GM18508 (cell line): ENCODE measurements around the gene ADAMTSL1.

ENCODE experiments used
- ATAC-seq: cut with Tn5 transposase; IDR thresholded peaks from one replicate; pipeline ENCODE4 v1.9.1; 2021; ENCODE audit warnings: moderate number of reproducible peaks; ENCODE audit not compliant: insufficient read depth, unreplicated experiment

The ADAMTSL1 gene

DNA sequence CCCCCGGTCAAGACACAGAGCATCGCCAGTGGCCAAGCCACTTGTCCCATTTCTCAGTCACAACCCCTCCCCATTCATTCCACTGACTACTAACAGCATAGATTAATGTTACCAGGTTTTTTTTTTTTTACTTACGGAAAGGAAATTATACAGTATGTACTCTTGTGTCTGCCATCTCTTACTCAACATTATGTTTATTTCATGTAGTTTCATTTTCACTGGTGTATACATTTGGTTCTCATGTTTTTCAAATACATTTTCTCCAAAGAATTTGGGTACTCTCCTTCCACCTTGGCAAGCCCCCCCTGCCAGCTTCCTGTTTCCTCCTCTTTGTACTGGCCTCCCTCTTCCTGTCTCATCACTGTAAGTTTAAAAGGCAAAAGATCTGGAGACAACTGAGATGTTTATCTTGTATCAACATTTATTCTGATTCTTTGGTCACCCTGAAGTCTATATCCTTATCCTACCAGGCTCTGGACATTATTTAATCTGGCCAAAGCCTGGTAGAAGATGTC lies 351.8 kb downstream of the ADAMTSL1 start:
- ATAC-seq: no peak

- ATAC-seq: no peak
Measured at GRCh38 chr9:18826248-18826647, 352.3 kb downstream of the ADAMTSL1 start.

DNA sequence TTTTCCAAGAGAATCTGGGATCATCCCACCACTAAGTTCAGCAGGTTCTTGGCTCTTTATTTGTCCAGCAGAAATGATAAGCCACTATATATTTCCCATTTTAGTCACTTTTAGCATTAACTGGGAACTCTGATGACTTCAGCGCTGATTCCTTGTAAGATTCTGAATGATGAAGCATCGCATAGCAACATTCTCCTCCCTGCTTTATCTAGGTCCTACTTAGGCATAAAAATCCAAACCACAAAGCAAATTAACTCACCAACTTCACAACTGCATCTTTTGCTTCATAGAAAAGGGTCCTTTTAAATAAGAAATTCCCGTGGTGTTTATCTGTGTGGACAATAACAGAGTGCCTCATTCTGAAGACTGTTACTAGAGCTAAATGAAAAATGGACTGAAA lies 355.1 kb downstream of the ADAMTSL1 start:
- no peak for ATAC-seq

GRCh38 chr9:18829873-18830272 lies 355.9 kb downstream of the ADAMTSL1 start:
- ATAC-seq: no peak

GRCh38 chr9:18834740-18835361 lies 360.9 kb downstream of the ADAMTSL1 start:
- ATAC-seq: peak; percentile 78

DNA sequence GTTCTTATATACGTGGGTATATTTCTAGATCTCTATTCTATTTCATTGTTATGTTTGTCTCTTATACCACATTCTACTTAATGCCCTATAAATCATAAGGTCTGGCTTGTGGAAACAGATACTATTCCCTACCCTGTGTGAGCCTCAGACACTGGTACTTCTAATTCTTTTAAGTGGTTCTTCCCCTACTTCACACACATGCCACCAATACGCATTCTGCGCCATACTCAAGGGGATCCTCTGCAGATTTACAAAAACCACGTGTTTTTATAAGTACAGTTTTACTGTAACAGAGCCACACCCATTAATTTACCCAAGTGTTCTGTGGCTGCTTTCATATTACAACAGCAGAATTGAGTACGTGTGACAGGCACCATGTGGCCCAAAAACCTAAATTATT lies 363.4 kb downstream of the ADAMTSL1 start:
- ATAC-seq: no peak

DNA sequence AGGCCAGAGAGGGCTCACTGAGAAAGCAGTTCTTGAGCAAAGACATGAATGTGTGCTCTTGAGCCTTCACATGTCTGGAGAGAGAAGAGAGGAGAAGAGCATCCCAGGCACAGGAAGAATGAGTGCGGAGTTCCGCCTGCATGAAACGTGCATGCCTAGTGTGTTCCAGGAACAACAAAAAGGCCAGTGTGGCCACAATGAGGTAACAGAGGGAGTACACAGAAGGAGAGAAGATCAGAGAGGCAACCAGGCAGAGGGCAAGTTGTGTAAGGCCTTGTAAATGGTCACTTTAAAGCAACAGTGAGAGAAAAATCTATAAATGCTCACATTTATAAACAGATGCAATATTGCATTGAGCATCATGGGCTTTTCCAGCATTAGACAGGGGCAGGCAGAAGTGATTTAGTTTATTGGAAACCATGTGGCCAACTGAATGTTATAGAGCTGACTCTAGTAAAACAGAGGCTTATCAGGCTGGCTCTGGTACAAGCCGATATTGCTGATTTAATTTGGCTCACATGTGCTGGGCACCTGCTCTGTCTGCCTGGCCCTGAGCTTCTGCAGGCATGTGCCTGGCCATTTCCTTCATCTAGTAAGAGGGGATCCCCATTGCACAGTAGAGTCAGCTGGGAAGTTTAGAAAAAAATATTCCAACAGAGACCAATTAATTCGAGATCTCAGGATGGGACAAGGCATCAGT lies 373.8 kb downstream of the ADAMTSL1 start:
- no peak for ATAC-seq

- no peak for ATAC-seq
Measured at GRCh38 chr9:18848657-18849056, 374.7 kb downstream of the ADAMTSL1 start.

DNA sequence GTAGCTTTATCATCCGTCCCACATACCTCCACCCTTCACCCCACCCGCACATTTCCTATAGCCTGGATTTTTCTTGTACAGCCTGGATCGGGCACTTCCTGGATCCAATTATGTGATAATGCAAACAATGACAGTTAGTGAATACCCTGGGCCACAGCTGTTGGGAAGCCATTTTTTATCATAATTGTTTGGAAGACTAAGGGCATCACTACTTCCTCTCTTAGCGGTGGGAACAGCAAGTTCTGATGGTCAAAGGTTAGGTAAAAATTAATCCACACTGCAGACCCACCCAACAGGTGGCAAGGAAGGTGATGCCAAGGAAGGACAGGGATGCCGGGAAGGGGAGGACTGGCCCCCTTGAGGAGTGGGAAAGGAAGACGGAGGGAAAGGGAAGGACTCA lies 375.3 kb downstream of the ADAMTSL1 start:
- no peak for ATAC-seq

DNA sequence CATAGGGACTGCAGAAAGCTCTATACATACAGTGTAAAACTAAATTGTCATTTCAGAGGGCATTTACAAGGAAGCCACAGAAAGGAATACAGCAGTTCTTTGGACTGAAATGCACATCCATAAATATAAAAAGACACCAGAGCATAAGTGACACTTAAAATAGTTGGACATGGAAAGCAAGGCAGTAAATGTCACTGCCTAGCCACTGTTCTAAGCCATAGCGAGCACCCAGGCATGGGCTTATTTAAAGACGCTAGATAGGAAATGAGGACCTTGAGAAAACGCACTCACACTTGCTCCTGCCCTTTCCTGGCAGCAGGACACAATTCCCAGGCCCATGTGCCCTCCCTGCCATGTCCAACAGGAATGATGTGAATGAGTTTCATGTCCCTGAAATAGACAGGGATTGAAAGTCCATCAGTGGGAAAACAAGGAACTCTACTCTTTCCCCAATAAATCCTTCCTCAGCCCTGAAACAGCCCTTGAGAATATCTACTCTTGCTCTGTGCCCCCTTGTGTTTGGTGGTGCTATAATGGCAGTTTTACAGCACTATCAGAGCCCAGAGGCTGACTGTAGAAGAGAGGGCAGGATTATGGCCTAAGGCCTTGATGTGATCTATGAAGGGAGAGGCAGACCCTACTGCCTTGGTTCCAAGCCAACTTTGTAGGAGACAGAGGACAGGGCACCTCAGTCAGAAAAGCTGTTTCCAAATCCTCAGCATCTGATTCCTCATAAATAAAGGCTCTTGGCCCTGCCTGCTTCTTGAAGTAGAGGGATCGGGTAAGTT lies 376.1 kb downstream of the ADAMTSL1 start:
- ATAC-seq: no peak

DNA sequence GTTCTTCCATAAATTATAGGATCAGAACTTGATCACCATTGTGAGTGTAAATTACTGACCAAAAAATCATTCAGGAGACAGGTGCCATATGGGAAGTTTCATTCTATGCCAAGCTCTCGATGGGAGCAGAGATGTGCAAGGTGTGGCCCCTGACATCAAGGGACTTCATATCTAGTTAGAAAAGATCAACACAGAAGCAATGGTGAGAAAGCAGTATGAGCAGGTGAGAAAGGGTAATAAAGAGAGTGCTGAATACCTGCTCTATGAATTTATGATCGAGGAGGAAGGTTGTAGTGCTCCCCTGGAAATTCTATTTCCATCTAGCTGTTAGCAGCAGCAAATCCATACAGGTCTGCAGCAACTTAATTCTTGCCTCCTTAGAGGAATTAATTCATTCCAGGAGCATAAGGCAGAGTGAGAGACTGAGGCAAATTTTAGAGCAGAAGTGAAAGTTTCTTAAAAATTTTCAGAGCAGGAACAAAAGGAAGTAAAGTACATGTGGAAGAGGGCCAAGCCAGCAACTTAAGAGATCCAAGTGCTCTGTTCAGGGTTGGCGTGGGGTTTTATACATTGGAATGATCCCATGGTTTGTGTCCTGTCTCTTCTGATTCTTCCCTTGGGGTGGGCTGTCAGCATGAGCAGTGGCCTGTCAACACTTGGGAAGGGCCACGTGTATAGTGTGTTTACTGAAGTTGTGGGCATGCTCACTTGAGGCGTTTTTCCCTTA lies 377.3 kb downstream of the ADAMTSL1 start:
- no peak for ATAC-seq

GRCh38 chr9:18855656-18856055 lies 381.7 kb downstream of the ADAMTSL1 start:
- no peak for ATAC-seq

DNA sequence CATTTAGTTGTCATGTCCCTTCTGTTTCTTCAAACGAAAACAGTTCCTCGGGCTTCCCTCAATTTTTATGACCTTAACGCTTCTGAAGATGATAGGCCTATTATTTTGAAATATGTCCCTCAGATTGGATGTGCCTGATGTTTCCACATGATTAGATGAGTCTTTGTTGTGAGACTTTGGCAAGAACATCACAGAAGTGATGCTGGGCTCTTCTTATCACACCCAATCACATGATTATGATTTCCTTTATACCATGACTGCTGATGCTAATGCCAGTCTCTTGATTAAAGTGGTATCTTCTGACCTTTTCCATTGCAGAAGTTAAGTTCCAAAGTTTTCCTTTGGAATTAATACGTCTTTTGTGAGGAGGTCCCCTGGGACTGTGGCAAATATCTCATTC lies 383.4 kb downstream of the ADAMTSL1 start:
- ATAC-seq: no peak

GRCh38 chr9:18857769-18858168 lies 383.8 kb downstream of the ADAMTSL1 start:
- ATAC-seq: no peak

DNA sequence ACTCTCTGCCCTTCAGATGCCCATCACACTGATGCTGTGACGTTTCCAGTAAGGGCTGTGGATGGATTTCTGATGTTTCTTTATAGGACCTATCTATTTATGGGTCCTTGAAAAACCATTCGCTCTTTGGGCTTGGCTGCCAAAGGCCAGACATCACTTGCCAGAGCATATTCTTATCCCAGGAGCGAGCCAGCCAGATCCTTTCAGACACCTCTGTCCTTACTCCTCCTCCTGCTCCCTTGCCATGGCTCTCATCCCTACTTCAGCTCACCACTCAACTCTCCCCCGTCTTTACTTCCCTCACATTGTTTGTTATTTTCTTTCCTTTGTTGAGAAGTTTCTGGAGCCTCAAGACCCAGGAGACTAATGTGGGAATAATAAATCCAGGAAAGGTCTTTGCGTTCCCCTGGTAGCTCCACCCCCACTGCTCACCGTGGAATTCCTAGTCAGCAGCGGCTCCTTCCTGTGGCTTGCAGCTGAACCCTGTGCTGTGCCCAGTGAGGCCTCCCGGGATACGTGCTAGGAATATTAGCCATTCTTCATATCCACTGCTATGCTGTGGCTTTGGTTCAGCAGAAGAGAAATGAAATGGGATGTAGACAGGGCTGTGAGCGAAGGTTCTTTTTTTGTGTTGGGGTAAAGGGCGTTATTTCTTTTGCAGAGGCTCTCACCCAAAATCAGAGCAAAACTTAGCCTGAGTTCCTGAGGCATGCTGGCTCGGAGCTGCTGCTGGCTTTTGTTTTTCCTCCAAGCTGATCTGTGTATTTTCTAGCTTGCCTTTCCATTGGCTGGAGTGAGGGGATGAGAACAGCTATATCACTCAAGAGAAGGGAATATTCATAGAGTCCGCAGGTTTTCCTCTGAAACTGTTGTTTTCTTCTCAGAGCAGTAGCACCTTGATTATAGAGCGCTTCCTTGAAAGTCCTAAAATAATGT lies 387.9 kb downstream of the ADAMTSL1 start:
- ATAC-seq: no peak

DNA sequence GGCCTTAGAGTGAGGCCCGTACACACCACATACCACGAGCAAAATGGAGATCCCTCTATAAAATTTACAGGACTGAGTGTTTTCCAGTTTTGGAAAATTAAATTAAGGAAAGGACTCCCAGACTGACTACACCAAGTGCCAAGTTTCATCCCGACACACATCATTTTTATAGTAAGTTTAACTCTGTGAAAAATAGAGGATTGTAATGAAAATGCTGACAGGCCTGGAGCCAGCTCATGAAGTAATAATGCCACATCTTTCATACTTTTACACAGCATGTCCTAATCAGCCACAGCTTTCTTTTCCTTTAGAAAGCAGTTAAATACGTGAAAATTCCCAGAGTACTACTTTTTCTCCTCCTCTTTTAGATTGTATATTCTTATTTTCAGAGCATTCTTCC lies 389.8 kb downstream of the ADAMTSL1 start:
- ATAC-seq: no peak

DNA sequence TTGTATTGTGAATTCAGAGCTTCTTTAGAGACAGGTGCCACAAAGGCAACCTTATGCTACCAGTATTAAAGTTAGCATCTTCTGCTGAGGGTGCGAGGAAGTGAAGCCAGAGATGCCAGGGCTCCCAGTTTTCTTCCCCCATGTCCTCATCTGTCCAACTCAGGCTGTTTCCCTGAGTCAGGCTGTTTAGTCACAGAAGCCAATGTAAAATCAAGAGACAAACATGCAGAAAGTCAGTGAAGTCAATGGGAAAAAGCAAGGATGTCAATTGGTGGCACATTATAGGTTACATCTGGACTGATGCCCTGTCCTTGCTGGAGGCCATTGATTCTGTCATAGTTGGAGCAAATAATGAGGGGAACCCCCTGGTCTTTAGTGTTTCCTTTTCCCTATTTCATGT lies 390.6 kb downstream of the ADAMTSL1 start:
- no peak for ATAC-seq

DNA sequence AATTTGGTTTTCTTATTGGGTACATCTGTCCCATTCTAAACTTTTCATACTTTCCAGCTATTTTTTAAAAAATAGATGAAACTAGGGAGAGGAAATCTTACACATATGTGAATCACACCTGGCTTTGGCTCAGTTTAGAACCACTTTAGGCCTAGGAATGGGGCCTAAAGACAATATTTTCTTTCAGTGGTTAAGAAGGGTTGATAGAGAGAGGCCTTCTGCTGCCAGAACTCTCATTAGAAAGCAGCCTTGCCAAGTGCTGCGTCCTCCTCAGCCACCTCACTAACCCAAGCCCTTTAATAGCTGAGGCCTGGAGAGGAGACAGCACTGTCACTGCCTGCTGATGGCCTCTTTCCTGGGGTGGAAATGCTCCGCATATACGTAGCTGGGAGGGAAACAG lies 391.6 kb downstream of the ADAMTSL1 start:
- no peak for ATAC-seq

- ATAC-seq: no peak
Measured at GRCh38 chr9:18866121-18866831, 392.3 kb downstream of the ADAMTSL1 start.
